HG03103 (cell line): ENCODE results near the gene LGR6.
A peak's percentile ranks its signal among the peaks of the same experiment; 100 is the strongest.
"Not testable (repeated sequence)": the region's sequence is repeated elsewhere in the genome, so short reads cannot be mapped to it uniquely, and the experiment has no call there.

Source experiments
- ATAC-seq: cut with Tn5 transposase; IDR thresholded peaks from one replicate; pipeline ENCODE4 v1.9.1; 2021; ENCODE audit warnings: low read depth; ENCODE audit not compliant: unreplicated experiment

LGR6 gene

GRCh38 chr1:202158810-202159533 is 34.6 kb upstream of the LGR6 start:
- no peak for ATAC-seq

GRCh38 chr1:202159534-202160371 is 33.8 kb upstream of the LGR6 start:
- no peak for ATAC-seq

GRCh38 chr1:202160377-202160940 is 33.1 kb upstream of the LGR6 start, which contains the start of gene PTPN7:
Gene PTPN7, minus strand, starts transcription at chr1:202160602. Its CDS starts 1,200 bp downstream, at chr1:202159402.
- ATAC-seq: no peak

GRCh38 chr1:202161151-202162046 is 32.2 kb upstream of the LGR6 start:
- no peak for ATAC-seq

- no peak for ATAC-seq
Measured at GRCh38 chr1:202162047-202162417, 31.6 kb upstream of the LGR6 start.

- no peak for ATAC-seq
Measured at GRCh38 chr1:202162418-202163280, 30.9 kb upstream of the LGR6 start.

- ATAC-seq: no peak
Measured at GRCh38 chr1:202163281-202164270, 30.0 kb upstream of the LGR6 start.

- ATAC-seq: peak; percentile 45
Measured at GRCh38 chr1:202164271-202165037, 29.1 kb upstream of the LGR6 start.

GRCh38 chr1:202165267-202165941 is 28.2 kb upstream of the LGR6 start:
- ATAC-seq: no peak

GRCh38 chr1:202165942-202166843 is 27.4 kb upstream of the LGR6 start:
- ATAC-seq: no peak

- not testable (repeated sequence) for ATAC-seq
Measured at GRCh38 chr1:202167054-202167453, 26.5 kb upstream of the LGR6 start.

GRCh38 chr1:202167708-202168415 is 25.7 kb upstream of the LGR6 start:
- no peak for ATAC-seq

- ATAC-seq: no peak
Measured at GRCh38 chr1:202168861-202169260, 24.7 kb upstream of the LGR6 start.

- ATAC-seq: no peak
Measured at GRCh38 chr1:202170726-202171125, 22.9 kb upstream of the LGR6 start.

- ATAC-seq: no peak
Measured at GRCh38 chr1:202171292-202172014, 22.1 kb upstream of the LGR6 start.
